HG02759 (cell line): Measurements from ENCODE around the gene B3GALT5.
"Not testable (repeated sequence)": the region's sequence is repeated elsewhere in the genome, so short reads cannot be mapped to it uniquely, and the experiment has no call there.

Source experiments
- ATAC-seq: cut with Tn5 transposase; IDR thresholded peaks from one replicate; pipeline ENCODE4 v1.9.1; 2021; ENCODE audit warnings: mild to moderate bottlenecking, moderate library complexity; ENCODE audit not compliant: unreplicated experiment

Gene B3GALT5

DNA sequence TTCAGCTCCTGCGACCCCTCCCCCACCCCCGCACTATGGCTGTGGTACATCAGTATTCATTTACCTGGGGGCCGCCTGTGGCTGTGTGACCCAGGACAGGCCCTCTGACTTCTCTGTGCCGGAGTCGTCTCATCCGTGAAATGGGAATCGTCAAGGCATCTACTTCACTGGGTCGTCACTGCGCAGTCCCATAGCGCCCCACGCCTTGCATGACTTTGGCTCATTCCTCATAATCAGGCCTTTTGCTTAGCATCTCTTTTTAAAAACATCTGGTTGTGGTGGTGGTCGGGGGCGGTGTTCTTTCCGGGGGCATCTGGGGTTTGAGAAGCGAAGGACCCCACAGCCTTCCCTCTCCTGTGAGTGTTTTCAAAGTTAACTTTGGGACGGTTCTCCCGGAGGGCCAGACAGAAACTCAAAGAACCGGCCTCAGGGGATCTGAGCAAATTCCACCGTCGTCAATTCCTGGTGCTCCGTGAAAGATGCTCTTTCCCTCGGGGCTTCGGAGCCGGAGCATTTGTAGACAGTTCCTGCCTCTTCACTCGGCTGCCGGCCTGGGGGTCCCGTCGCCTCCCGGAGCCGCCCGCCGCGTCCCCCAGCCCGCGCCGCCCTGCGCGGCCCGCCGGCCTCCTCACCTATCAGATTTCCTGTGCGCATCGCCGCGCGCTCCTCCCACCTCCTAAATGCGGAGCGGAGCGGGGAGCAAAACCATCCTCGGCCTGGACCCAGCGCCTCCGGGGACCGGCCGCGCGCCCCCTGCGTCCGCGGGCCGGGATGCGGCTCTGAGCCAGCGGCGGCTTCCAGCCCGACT is at the start of gene B3GALT5:
Gene B3GALT5 (plus strand): TSS at position 708 of the 808 bp plus-strand sequence. CDS start 47,620 bp downstream, outside the sequence.
- ATAC-seq = no peak

DNA sequence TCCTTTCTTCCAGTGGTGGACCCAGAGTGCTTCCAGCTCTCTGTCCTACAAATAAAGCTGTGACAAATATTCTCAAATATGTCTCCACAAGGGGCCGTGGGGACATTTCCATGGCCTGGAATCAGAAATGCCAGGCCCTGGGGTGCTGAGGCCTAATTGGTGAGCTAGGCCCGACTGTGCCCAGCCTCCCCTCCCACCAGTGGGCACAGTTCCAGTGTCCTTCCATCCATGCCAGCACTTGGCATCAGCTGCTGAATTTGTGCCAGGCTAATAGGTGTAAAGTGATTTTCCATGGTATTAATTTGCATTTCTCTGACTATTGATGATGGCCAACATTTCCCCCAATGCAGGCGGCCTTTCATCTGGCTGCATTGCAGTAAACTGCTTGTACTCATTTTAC is 48.5 kb upstream of the B3GALT5 start:
- no peak for ATAC-seq

- ATAC-seq = no peak
Observed at GRCh38 chr21:39567180-39567972, 45.4 kb upstream of the B3GALT5 start.

DNA sequence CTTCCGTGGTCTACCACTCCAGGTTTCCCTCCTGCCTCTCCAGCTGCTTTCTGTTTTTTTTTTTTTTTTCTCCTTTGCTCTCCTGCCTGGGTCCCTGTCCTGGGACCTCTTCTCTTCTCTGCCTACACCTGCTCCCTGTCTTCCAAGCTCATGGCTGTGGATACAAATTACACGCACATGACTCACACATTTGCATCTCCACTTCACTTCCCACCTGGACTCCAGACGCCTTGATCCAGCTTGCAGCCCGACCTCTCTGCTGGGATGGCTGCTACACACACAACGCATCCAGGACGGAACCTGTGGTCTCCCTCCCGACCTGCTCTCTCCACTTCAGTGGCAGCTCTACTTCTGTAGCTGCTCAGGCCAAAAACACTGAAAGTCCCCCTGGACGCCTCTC is 44.4 kb upstream of the B3GALT5 start:
- no peak for ATAC-seq

- ATAC-seq = no peak
Observed at GRCh38 chr21:39575775-39576174, 37.0 kb upstream of the B3GALT5 start.

GRCh38 chr21:39576518-39577128 is 36.1 kb upstream of the B3GALT5 start:
- no peak for ATAC-seq

- no peak for ATAC-seq
Observed at GRCh38 chr21:39579734-39580332, 32.9 kb upstream of the B3GALT5 start.

DNA sequence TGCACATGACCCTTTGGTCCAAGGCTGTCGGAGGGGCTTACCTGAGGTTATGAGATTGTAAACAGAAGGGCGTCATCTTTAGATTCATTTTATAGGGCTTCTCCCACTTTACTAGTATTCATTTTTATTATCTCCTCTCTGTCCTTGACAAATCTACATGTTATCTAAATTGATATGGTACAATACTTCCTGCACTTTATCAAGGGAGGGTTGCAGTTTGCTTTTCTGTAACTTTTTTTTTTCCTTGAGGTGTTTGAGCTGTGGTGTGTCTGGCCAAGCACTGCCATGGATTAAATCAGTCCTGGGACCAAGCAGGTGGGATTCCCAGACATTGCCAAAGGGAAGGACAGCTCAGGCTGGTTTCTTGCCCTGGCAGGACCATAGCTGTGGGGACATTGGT is 32.0 kb upstream of the B3GALT5 start:
- ATAC-seq = no peak

- no peak for ATAC-seq
Observed at GRCh38 chr21:39581414-39581813, 31.3 kb upstream of the B3GALT5 start.

- ATAC-seq = no peak
Observed at GRCh38 chr21:39582749-39583148, 30.0 kb upstream of the B3GALT5 start.

DNA sequence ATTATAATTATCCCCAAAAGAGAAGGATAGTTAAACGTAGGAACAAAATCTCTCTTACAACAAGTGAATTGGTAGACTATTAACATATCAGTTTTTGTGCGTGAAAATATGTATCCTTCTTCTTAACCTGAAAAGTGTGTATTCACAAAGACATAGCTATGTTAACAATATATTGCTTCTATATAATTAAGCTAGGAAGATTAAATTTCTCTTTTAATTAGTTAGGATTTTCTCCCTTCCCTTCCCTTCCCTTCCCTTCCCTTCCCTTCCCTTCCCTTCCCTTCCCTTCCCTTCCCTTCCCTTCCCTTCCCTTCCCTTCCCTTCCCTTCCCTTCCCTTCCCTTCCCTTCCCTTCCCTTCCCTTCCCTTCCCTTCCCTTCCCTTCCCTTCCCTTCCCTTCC is 29.2 kb upstream of the B3GALT5 start:
- ATAC-seq = not testable (repeated sequence)

DNA sequence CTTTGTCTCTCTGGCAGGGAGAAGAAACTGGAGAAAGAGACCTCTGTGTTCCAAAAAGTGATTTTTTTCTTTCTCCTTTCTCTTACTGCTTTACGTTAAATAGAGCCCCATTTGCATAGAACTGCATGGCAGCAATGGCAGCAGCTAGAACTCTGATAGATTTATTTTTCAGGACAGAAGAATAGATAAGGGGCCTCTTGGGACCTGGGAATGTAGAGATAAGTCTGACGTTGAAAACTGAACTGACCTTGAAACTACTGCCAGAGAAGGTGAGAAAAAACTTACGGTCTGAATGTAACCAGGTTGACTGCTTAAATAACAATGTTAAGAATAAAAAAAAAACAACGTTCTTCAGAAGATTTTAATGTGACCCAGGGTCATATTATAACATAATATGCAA is 25.4 kb upstream of the B3GALT5 start:
- ATAC-seq = no peak

GRCh38 chr21:39588884-39589283 is 23.9 kb upstream of the B3GALT5 start:
- ATAC-seq = no peak

DNA sequence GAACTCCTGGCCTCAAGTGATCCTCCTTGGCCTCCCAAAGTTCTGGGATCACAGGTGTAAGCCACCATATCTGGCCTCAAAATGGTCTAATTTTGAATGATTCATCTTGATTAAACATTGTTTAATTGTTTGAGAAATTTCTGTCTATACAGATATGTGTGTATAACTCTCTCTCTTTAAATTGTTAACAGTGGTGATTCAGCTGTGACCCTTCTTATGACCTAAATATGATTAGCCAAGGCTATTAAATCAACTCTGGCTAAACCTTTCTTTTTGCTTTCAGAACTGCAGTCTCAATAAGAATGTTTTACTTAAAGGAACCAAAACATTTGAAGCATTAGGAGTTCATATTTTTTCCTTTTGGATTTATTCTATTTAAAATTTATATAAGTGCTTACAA is 19.2 kb upstream of the B3GALT5 start:
- no peak for ATAC-seq

- no peak for ATAC-seq
Observed at GRCh38 chr21:39595465-39595864, 17.3 kb upstream of the B3GALT5 start.

GRCh38 chr21:39597595-39597994 is 15.1 kb upstream of the B3GALT5 start:
- no peak for ATAC-seq

- ATAC-seq = no peak
Observed at GRCh38 chr21:39599191-39599970, 13.4 kb upstream of the B3GALT5 start.

- no peak for ATAC-seq
Observed at GRCh38 chr21:39601187-39601928, 11.4 kb upstream of the B3GALT5 start.

DNA sequence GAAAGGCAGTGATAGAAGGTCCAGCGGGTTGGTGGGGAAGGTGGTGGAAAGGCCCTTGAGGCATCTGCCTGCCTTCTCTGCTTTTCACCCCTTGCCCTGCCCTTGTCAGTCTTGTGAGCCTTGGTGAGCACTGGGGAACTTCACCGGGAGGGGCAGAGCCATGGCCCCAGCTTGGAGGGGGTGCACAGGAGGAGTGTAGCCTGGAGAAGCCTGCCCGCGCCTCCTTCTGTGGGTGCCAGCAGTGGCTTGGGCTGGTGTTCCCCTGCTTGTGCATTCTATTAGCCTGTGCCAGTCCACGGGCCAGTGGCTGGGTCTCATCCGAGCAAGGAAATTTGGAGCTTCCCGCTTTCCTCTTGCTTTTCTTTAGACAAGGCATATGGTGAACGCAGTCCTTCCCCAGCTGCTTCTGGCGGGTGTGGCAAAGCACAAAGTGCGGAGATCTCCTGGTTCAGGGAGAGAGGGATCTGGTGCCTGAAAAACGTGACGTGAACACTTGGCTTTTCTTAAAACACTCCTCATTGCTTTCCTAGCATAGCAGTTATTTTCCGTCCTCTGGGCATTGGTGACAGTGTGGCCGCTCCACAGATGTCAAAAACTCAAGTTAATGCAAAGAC is 10.6 kb upstream of the B3GALT5 start:
- no peak for ATAC-seq
